AG09309 (cell line): ENCODE data around the gene PRKAG2.

Experiments
- DNase-seq: peaks from one replicate; pipeline ENCODE4 v3.0.0-alpha.2; 2010; ENCODE audit warnings: low read depth
- H3K4me3 ChIP-seq: 2 replicates; pipeline ENCODE4 v1.5.1; 2011; ENCODE audit warnings: mild to moderate bottlenecking, low read depth, low read length, moderate library complexity; ENCODE audit not compliant: control insufficient read depth
- TF ChIP-seq, protein P1 (sequence below): IDR thresholded peaks from 2 replicates; pipeline ENCODE4 v1.5.1; 2011; ENCODE audit warnings: mild to moderate bottlenecking, low read depth, low read length, inconsistent platforms; ENCODE audit not compliant: insufficient read depth, control insufficient read depth; ENCODE audit errors: missing control alignments

Gene PRKAG2

DNA sequence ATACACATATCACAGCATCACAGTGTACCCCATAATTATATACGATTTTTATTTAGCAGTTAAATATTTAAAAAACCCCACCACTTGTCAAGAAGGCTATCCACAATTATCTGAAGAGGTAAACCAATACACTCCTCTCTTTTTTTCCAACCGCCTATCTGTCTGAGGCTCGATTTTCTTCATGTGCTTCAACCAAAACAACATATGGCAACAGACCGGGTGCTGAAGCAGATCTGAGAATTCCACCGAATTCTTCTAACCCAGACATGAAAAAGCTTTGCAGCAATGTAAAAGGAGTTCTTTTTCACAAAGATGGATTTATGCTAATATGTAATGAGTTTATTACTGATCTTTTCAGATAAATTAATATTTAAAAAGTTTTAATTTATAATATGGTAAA is 224.8 kb downstream of the PRKAG2 start:
- TF ChIP-seq, protein P1, sequence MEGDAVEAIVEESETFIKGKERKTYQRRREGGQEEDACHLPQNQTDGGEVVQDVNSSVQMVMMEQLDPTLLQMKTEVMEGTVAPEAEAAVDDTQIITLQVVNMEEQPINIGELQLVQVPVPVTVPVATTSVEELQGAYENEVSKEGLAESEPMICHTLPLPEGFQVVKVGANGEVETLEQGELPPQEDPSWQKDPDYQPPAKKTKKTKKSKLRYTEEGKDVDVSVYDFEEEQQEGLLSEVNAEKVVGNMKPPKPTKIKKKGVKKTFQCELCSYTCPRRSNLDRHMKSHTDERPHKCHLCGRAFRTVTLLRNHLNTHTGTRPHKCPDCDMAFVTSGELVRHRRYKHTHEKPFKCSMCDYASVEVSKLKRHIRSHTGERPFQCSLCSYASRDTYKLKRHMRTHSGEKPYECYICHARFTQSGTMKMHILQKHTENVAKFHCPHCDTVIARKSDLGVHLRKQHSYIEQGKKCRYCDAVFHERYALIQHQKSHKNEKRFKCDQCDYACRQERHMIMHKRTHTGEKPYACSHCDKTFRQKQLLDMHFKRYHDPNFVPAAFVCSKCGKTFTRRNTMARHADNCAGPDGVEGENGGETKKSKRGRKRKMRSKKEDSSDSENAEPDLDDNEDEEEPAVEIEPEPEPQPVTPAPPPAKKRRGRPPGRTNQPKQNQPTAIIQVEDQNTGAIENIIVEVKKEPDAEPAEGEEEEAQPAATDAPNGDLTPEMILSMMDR: no peak
- no peak for DNase-seq
- no peak overlapping the region for H3K4me3 ChIP-seq

DNA sequence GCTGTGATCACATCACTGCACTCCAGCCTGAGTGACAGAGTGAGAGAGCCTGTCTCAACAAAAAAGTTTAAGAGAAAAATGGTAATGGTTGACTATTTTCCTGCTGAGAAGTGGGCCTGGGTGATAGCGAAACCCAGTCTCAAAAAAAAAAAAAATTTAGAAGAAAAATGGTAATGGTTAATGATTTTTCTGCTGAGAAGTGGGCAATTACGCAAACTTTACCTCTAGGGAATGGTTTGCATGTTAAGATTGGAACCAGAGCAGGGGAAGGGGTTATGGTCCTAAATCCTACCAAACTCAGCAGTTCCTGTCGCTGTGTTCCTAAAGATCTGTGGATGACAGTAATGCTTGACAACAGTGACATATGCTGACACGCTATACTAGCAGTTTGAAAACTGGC is 226.8 kb downstream of the PRKAG2 start:
- DNase-seq: no peak
- TF ChIP-seq, protein P1: no peak
- H3K4me3 ChIP-seq: no peak overlapping the region

DNA sequence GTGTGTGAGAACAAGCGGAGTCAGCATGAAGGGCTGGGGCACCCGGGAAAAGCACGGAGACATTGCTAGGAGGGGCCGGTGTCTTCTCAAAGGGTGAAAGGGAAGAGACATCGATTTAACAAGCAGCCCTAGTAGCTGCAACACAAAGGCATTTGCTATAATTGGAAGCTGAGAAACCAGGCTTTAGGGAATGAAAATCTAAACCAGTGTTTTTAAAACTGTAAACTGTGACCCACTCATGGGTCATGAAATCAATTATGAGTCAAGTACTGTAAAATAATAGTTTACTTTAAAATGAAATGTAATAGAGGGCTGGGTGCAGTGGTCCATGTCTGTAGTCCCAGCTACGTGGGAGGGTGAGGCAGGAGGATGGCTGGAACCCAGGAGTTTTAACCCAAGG is 228.5 kb downstream of the PRKAG2 start:
- H3K4me3 ChIP-seq: no peak overlapping the region
- TF ChIP-seq, protein P1: no peak
- DNase-seq: no peak

DNA sequence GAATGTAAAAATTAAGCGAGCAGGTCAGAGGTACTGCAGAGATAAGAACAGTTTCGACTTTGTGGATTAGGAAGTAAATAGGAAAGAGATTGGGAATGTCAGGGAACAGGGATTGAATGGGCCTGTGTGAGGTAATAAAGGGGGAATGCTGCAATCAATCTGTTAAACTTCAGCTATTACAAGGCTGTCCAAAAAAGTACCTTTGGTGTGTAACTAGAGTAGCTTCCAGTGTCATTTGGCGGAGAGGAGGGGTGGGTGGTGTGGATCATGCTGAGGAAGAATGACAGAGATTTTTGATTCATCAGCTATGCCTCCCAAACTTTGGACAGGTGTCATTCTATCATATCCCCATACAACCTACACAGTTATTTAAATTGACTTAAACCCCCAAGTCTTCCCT is 229.0 kb downstream of the PRKAG2 start:
- no peak overlapping the region for H3K4me3 ChIP-seq
- TF ChIP-seq, protein P1: no peak

DNA sequence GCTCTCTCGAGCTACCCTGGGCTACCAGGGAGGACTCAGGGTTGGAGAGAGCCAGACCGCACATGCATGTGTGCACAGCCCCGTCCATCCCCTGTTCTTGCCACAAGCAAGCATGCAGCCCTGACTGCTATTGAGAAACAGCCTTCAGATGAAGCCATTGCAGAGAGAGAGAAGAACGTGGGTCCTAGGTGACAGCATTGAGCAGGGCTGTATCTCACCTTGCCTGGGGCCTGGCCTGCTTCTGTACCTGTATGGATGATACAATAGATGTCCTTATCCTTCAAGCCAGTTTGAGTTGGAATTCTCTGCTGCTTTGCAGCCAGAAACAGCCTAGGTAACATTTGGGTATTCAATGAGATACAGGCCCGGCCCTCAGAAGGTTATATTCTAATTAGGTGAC is 229.9 kb downstream of the PRKAG2 start:
- H3K4me3 ChIP-seq: no peak overlapping the region
- TF ChIP-seq, protein P1: no peak
- DNase-seq: no peak

More for the DNA sequence above, 229.0 kb downstream of the PRKAG2 start:
- no peak for DNase-seq

DNA sequence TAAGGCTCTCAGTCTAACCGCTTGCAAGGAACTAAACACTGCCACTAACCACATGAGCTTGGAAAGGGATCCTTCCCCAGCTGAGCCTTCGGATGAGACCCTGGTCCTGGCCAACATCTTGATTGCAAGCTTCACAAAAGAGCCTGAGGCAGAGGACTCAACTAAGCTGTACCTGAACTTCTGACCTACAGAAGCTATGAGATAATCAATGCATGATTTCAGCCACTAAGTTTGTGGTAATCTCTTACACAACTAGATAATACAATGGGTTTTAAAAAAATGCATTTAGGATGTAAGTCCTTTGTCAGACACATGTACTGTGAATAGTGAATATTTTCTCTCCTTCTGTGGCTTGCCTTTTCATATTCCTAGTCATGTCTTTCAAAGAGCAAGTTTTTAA is 231.6 kb downstream of the PRKAG2 start:
- TF ChIP-seq, protein P1: no peak
- H3K4me3 ChIP-seq: no peak overlapping the region
- DNase-seq: no peak

DNA sequence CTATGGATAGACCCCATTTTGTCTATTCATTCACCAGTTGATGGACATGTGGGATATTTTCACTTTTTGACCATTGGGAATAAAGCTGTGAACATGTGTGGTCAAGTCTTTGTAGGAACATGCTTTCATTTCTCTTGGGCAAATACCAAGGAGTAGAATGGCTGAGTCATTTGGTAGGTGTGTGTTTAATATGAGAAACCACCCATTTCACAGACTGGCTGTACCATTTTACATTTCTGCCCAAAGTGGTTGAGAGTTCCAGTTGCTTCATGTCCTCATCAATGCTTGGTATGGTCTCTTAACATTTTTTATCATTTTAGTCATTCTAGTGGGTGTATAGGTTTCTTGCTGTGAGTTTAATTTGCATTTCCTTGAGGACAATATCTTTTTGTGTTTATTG is 232.4 kb downstream of the PRKAG2 start:
- H3K4me3 ChIP-seq: no peak overlapping the region
- no peak for DNase-seq
- TF ChIP-seq, protein P1: no peak
